ENCODE data around the gene SERPINA1.
"Not testable (repeated sequence)": the region's sequence is repeated elsewhere in the genome, so short reads cannot be mapped to it uniquely, and the experiment has no call there.

Gene SERPINA1

GRCh38 chr14:94382716-94383596 lies 5.4 kb downstream of the SERPINA1 start:
- DNase-seq = no peak

- no peak for DNase-seq
These were observed 6.2 kb downstream of the SERPINA1 start for GRCh38 chr14:94382099-94382715.

- no peak for DNase-seq
These were observed 7.0 kb downstream of the SERPINA1 start for GRCh38 chr14:94381149-94382030.

- DNase-seq = no peak
These were observed 7.9 kb downstream of the SERPINA1 start for GRCh38 chr14:94380225-94381148.

GRCh38 chr14:94379291-94380224 lies 8.8 kb downstream of the SERPINA1 start:
- DNase-seq = no peak

GRCh38 chr14:94378527-94379290 lies 9.7 kb downstream of the SERPINA1 start:
- DNase-seq = no peak

GRCh38 chr14:94377866-94378470 lies 10.4 kb downstream of the SERPINA1 start:
- no peak for DNase-seq

GRCh38 chr14:94376976-94377865 lies 11.2 kb downstream of the SERPINA1 start:
- DNase-seq = no peak

GRCh38 chr14:94376108-94376975 lies 12.1 kb downstream of the SERPINA1 start:
- no peak for DNase-seq

GRCh38 chr14:94375552-94376107 lies 12.8 kb downstream of the SERPINA1 start:
- DNase-seq = no peak

GRCh38 chr14:94374749-94375260 lies 13.6 kb downstream of the SERPINA1 start:
- DNase-seq = no peak

- no peak for DNase-seq
These were observed 14.3 kb downstream of the SERPINA1 start for GRCh38 chr14:94374116-94374515.

- DNase-seq = peak; percentile 49
These were observed 14.7 kb downstream of the SERPINA1 start for GRCh38 chr14:94373708-94374107.

- DNase-seq = no peak
These were observed 16.3 kb downstream of the SERPINA1 start for GRCh38 chr14:94372021-94372605.

- no peak for DNase-seq
These were observed 17.9 kb downstream of the SERPINA1 start for GRCh38 chr14:94370524-94370910.

GRCh38 chr14:94369766-94370523 lies 18.5 kb downstream of the SERPINA1 start:
- not testable (repeated sequence) for DNase-seq
